PFSK-1 (cell line): ENCODE results near the gene MTHFSD.

Source experiments
- POLR2AphosphoS5 ChIP-seq: IDR thresholded peaks from 2 replicates; pipeline ENCODE4 v1.6.1; 2012; ENCODE audit warnings: low read depth, mild to moderate bottlenecking, control low read depth, low read length, moderate library complexity
- TF ChIP-seq, protein P1 (sequence below), 2 experiments: IDR thresholded peaks; 2 replicates each; pipeline versions ENCODE4 v1.6.1 to v1.8.0; 2011 to 2012; ENCODE audit warnings: low read depth in 2 of 2, low read length in 2 of 2, control low read depth in 1 of 2, inconsistent platforms in 1 of 2, mild to moderate bottlenecking in 1 of 2, moderate library complexity in 1 of 2; ENCODE audit not compliant: insufficient read depth in 1 of 2

DNA sequence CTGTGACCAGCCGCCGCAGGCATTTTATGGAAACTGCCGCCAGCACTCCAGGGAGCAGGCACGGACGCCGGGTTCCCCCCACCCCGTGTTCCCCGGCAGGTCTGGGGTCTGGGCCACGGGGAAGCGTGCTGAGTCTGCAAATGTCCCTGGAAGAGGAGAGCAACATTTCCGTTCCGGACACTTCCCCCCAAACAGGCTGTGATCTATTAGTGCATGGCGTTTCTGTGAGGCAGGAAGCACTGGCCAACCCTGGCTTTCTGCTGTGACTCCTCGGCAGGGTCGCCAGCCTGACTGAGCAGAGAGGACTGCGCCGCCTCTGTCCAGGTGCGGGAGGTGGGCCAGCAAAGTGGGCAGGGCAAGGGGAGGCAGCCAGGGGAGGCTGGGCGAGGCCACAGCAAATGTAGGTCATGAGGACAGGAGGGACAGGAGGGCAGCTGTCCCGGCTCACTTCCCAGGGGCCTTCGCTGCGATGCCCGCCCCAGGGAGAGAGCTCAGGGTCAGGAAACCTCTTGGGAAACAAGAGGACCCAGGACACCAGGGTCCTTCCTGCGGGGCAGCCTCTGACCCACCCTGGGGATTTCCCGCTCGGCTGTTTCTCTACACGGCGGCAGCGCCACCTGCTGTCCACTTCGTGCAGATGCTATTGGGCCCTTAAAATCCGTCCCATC is 35.3 kb downstream of the MTHFSD start:
- TF ChIP-seq POLR2AphosphoS5, result no peak
- TF ChIP-seq, protein P1, sequence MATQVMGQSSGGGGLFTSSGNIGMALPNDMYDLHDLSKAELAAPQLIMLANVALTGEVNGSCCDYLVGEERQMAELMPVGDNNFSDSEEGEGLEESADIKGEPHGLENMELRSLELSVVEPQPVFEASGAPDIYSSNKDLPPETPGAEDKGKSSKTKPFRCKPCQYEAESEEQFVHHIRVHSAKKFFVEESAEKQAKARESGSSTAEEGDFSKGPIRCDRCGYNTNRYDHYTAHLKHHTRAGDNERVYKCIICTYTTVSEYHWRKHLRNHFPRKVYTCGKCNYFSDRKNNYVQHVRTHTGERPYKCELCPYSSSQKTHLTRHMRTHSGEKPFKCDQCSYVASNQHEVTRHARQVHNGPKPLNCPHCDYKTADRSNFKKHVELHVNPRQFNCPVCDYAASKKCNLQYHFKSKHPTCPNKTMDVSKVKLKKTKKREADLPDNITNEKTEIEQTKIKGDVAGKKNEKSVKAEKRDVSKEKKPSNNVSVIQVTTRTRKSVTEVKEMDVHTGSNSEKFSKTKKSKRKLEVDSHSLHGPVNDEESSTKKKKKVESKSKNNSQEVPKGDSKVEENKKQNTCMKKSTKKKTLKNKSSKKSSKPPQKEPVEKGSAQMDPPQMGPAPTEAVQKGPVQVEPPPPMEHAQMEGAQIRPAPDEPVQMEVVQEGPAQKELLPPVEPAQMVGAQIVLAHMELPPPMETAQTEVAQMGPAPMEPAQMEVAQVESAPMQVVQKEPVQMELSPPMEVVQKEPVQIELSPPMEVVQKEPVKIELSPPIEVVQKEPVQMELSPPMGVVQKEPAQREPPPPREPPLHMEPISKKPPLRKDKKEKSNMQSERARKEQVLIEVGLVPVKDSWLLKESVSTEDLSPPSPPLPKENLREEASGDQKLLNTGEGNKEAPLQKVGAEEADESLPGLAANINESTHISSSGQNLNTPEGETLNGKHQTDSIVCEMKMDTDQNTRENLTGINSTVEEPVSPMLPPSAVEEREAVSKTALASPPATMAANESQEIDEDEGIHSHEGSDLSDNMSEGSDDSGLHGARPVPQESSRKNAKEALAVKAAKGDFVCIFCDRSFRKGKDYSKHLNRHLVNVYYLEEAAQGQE (IDR thresholded peaks at IDR 0.05; ENCODE audit: insufficient read depth in 1 of 2, low read depth in 2 of 2, low read length in 2 of 2), result no peak
